ENCODE results near the gene AHNAK. TPM values are rescaled to one million over a fixed set of nuclear protein-coding genes. Genes with fewer than 3 reads are reported as not detected.

AHNAK gene
- total and polyA plus RNA-seq, 2 donors (not counting 1 experiment from before 2014, with no cell fraction given): 220 to 762 TPM

DNA sequence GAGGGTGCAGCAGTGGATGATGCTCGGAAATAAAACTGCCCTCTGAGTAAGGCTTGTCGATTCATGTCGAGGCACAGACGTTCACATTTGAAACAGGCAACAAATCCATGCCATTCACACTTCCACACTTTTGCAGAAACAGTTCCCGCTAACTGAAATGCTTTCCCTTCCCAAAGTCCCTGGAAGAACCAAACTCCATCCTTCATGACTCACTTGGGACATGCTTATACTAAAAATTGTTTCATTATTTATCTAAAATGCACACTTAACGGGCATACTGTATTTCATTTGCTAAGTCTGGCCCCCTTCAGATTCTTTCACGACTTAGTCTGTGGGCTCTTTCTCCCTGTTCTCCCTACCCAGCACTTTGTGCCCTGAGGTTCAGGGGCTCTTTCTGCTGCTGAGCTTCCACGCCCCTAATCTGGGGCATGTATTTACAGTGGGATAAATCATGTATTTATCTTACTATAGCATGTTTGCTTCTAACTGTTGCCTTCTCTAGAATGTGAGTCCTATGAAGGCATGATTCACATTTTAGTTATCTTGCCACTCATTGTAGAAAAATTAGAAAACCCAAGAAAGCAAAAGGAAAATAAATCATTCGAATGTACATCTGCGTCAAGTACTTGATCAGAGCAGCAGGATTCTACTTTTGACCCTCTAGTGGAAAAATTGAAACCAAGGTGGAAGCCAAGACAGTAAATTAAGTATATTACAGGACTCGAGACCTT lies 115.3 kb downstream of the AHNAK start:
- no peak overlapping the region for H3K9ac ChIP-seq (ENCODE audit: insufficient read depth, low read length)
- peak overlapping the region; percentile 79 for H3K4me2 ChIP-seq (ENCODE audit: extremely low read depth, insufficient read depth, low read length)
- TF ChIP-seq, protein P1, sequence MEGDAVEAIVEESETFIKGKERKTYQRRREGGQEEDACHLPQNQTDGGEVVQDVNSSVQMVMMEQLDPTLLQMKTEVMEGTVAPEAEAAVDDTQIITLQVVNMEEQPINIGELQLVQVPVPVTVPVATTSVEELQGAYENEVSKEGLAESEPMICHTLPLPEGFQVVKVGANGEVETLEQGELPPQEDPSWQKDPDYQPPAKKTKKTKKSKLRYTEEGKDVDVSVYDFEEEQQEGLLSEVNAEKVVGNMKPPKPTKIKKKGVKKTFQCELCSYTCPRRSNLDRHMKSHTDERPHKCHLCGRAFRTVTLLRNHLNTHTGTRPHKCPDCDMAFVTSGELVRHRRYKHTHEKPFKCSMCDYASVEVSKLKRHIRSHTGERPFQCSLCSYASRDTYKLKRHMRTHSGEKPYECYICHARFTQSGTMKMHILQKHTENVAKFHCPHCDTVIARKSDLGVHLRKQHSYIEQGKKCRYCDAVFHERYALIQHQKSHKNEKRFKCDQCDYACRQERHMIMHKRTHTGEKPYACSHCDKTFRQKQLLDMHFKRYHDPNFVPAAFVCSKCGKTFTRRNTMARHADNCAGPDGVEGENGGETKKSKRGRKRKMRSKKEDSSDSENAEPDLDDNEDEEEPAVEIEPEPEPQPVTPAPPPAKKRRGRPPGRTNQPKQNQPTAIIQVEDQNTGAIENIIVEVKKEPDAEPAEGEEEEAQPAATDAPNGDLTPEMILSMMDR (conservative IDR thresholded peaks at IDR 0.05 in 1 of 2, IDR thresholded peaks at IDR 0.05 in 1 of 2; ENCODE audit: low read depth in 1 of 2, low read length in 2 of 2): no peak
- no peak for TF ChIP-seq EZH2 (IDR thresholded peaks at IDR 0.05; ENCODE audit: low read length, missing control alignments)
- peaks cover 28% of the 10 kb centered on the region for H3K4me1 ChIP-seq (ENCODE audit: control insufficient read depth, extremely low read depth, insufficient read depth, low read length)
- peak; percentile 78 to 93 for DNase-seq (ENCODE audit: low read depth in 2 of 2)
- H2AFZ ChIP-seq (ENCODE audit: low read length): no peak overlapping the region
- H4K20me1 ChIP-seq (ENCODE audit: control insufficient read depth, extremely low read depth, insufficient read depth, low read length): no peaks in the 10 kb centered on the region
- no peaks in the 10 kb centered on the region for H3K79me2 ChIP-seq (ENCODE audit: control insufficient read depth, insufficient read depth, low read length)
- H3K27ac ChIP-seq (ENCODE audit: insufficient read depth, low read length): peak overlapping the region; percentile 67
- peak overlapping the region in 3 of 4 experiments; percentile 14 to 29 (median 23) for H3K4me3 ChIP-seq (replicated peaks in 1 of 4; ENCODE audit: control extremely low read depth in 1 of 4, insufficient read depth in 1 of 4, low read depth in 3 of 4, low read length in 4 of 4)
- H3K27me3 ChIP-seq (ENCODE audit: control insufficient read depth, insufficient read depth, low read length): no peaks in the 10 kb centered on the region
- H3K36me3 ChIP-seq (ENCODE audit: control insufficient read depth, insufficient read depth, low read length): no peaks in the 10 kb centered on the region
- no peaks in the 10 kb centered on the region for H3K9me3 ChIP-seq (ENCODE audit: control insufficient read depth, insufficient read depth, low read depth, low read length)

DNA sequence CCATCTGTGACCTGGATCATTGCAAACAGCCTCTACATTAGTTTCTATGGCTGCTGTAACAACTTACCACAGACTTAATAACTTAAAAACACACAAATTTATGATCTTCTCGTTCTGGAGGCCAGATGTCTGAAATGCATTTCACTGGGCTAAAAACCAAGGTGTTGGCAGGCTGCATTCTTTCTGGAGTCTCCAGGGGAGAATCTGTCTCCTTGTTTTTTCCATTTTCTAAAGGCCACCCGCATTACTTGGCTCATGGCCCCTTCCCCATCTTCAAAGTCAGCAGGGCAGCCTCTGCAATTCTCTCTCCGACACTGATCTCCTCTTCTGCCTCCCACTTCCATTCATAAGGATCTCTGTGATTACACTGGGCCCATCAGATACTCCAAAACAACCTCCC lies 116.2 kb downstream of the AHNAK start:
- H4K20me1 ChIP-seq (ENCODE audit: control insufficient read depth, extremely low read depth, insufficient read depth, low read length): no peaks in the 10 kb centered on the region
- no peak for TF ChIP-seq EZH2 (IDR thresholded peaks at IDR 0.05; ENCODE audit: low read length, missing control alignments)
- TF ChIP-seq, protein P1 (conservative IDR thresholded peaks at IDR 0.05 in 1 of 2, IDR thresholded peaks at IDR 0.05 in 1 of 2; ENCODE audit: low read depth in 1 of 2, low read length in 2 of 2): no peak
- H3K79me2 ChIP-seq (ENCODE audit: control insufficient read depth, insufficient read depth, low read length): no peaks in the 10 kb centered on the region
- peak overlapping the region; percentile 79 for H3K4me2 ChIP-seq (ENCODE audit: extremely low read depth, insufficient read depth, low read length)
- H3K9ac ChIP-seq (ENCODE audit: insufficient read depth, low read length): no peak overlapping the region
- H3K27me3 ChIP-seq (ENCODE audit: control insufficient read depth, insufficient read depth, low read length): no peaks in the 10 kb centered on the region
- no peaks in the 10 kb centered on the region for H3K36me3 ChIP-seq (ENCODE audit: control insufficient read depth, insufficient read depth, low read length)
- no peak for DNase-seq (ENCODE audit: low read depth in 2 of 2)
- no peak overlapping the region for H3K4me3 ChIP-seq (replicated peaks in 1 of 4; ENCODE audit: control extremely low read depth in 1 of 4, insufficient read depth in 1 of 4, low read depth in 3 of 4, low read length in 4 of 4)
- no peaks in the 10 kb centered on the region for H3K9me3 ChIP-seq (ENCODE audit: control insufficient read depth, insufficient read depth, low read depth, low read length)
- H3K27ac ChIP-seq (ENCODE audit: insufficient read depth, low read length): peak overlapping the region; percentile 67
- peaks cover 28% of the 10 kb centered on the region for H3K4me1 ChIP-seq (ENCODE audit: control insufficient read depth, extremely low read depth, insufficient read depth, low read length)
- no peak overlapping the region for H2AFZ ChIP-seq (ENCODE audit: low read length)

DNA sequence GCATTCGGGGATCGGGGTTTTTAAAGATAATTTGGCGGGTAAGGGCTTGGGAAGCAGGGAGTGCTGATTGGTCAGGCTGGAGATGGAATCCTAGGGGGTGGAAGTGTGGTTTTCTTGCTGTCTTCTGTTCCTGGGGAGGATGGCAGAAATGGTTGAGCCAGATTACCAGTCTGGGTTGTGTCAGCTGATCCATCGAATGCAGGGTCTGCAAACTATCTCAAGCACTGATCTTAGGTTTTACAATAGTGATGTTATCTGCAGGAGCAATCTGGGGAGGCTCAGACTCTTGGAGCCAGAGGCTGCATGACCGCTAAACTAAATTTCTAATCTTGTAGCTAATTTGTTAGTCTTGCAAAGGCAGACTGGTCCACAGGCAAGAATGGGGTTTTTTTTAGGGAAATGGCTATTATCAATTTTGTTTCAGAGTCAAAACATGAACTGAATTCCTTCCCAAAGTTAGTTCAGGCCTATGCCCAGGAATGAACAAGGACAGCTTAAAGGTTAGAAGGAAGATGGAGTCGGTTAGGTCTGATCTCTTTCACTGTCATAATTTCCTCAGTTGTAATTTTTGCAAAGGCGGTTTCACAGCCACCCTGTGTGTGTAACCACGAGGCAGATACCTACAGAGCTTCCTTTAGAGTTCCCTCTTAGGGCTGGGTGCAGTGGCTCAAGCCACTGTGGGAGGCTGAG lies 117.6 kb downstream of the AHNAK start:
- Histone ChIP-seq H3K9me3 (ENCODE audit: control insufficient read depth, insufficient read depth, low read depth, low read length) (no peaks in the 10 kb centered on the region), H3K36me3 (ENCODE audit: control insufficient read depth, insufficient read depth, low read length) (no peaks in the 10 kb centered on the region), H3K27me3 (ENCODE audit: control insufficient read depth, insufficient read depth, low read length) (no peaks in the 10 kb centered on the region), H3K4me2 (ENCODE audit: extremely low read depth, insufficient read depth, low read length) (no peak overlapping the region), H3K79me2 (ENCODE audit: control insufficient read depth, insufficient read depth, low read length) (no peaks in the 10 kb centered on the region), H3K4me1 (ENCODE audit: control insufficient read depth, extremely low read depth, insufficient read depth, low read length) (peaks cover 28% of the 10 kb centered on the region), H3K4me3 (replicated peaks in 1 of 4; ENCODE audit: control extremely low read depth in 1 of 4, insufficient read depth in 1 of 4, low read depth in 3 of 4, low read length in 4 of 4) (no peak overlapping the region), H4K20me1 (ENCODE audit: control insufficient read depth, extremely low read depth, insufficient read depth, low read length) (no peaks in the 10 kb centered on the region), H3K9ac (ENCODE audit: insufficient read depth, low read length) (no peak overlapping the region), H3K27ac (ENCODE audit: insufficient read depth, low read length) (no peak overlapping the region), H2AFZ (ENCODE audit: low read length) (no peak overlapping the region)
- no peak for DNase-seq (ENCODE audit: low read depth in 2 of 2)
- no peak for TF ChIP-seq EZH2 (IDR thresholded peaks at IDR 0.05; ENCODE audit: low read length, missing control alignments)
- TF ChIP-seq, protein P1 (conservative IDR thresholded peaks at IDR 0.05 in 1 of 2, IDR thresholded peaks at IDR 0.05 in 1 of 2; ENCODE audit: low read depth in 1 of 2, low read length in 2 of 2): no peak

Data from fibroblast of lung (primary cell).